Epithelial cell of esophagus (primary cell): ENCODE data around the gene PLSCR4.
A peak's percentile ranks its signal among the peaks of the same experiment; 100 is the strongest.

ENCODE experiments used
- DNase-seq: peaks from one replicate; pipeline ENCODE4 v3.0.0; 2010; ENCODE audit warnings: low read depth
- H3K4me3 ChIP-seq: 2 replicates; pipeline ENCODE4 v1.5.1; 2011; ENCODE audit warnings: mild to moderate bottlenecking, low read length, control low read depth
- CTCF ChIP-seq: IDR thresholded peaks from 2 replicates; pipeline ENCODE4 v1.5.1; 2011; ENCODE audit warnings: low read depth, mild to moderate bottlenecking, low read length, control low read depth, inconsistent platforms; ENCODE audit not compliant: insufficient read depth; ENCODE audit errors: missing control alignments

PLSCR4 gene

DNA sequence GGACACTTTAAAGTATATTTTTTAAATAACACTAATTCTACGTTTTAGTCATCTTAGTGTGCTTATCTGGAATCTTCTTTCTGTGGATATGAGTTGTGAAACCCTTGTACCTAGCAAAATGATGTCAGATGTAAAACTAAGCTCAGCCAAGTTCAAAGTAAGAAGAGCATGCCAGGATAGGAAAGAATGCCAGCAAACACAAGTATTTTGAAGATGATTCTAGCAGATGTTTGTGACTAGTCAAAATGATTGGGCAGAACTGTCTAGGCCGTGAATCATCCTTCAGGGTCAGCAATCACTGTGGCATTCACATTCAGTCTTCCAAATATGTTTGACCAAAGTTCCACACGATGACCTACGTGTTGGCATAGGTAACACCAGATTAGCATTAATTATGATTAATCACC is 84.5 kb downstream of the PLSCR4 start:
- no peak for TF ChIP-seq CTCF
- peak; percentile 91 for DNase-seq

DNA sequence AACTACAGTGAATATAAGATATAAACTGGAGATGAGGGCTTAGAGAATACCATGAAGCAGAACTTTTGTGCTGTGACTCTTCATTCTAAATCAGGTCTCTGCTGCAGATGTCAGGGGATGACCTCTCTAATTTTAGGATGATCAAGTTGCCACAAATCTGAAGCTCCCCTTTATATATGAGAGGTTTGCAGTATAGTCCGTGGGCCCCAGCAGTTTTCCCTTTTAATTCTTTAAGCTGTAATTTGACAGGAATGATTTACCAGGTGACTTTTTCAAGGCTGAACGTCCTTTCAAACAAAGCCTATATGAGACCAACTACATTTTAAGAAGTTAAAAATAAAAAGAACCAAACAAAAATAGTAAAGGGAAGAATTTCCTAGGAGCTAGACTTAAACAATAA is 85.0 kb downstream of the PLSCR4 start:
- no peak for TF ChIP-seq CTCF
- no peak overlapping the region for H3K4me3 ChIP-seq

More for the DNA sequence above, 84.5 kb downstream of the PLSCR4 start:
- H3K4me3 ChIP-seq = no peak overlapping the region

DNA sequence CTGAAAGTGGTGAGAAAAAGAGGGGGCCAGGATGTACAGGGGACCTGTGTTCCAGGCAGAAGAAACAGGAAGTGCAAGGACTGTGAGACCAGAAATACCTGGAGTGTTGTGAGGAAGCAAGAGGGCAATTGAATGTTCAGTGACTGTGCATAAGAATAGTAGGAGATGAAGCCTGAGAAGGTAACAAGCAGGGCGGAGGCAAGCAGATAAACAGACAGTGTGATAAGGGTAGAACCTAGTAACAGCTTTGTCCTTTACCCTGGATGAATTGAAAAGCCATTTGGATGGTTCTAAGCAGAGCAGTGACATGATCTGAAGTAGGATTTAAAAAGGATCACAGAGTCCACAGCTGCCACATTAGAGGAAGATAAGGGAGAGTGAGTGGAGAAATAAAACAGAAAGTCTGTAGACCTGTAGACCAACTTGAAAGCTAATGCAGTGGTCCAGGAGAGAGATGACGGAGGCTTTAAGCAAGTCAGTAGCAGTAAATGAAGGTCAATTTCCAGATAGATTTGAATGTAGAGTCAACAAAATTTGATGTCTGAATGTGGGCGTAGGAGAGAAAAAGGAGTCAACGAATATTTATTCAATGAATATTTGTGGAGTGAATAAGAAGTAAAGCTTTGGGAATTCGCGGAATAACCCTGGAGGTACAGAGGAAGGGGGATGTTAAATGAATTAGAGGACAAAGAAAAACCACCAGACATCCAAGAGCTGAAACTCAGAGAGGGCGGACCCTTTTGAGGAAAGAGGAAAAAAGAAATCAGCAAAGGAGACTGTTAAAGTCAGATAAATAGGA is 85.7 kb downstream of the PLSCR4 start:
- peak; percentile 68 for DNase-seq
- no peak overlapping the region for H3K4me3 ChIP-seq
- TF ChIP-seq CTCF = no peak

More for the DNA sequence above, 85.0 kb downstream of the PLSCR4 start:
- DNase-seq = no peak

DNA sequence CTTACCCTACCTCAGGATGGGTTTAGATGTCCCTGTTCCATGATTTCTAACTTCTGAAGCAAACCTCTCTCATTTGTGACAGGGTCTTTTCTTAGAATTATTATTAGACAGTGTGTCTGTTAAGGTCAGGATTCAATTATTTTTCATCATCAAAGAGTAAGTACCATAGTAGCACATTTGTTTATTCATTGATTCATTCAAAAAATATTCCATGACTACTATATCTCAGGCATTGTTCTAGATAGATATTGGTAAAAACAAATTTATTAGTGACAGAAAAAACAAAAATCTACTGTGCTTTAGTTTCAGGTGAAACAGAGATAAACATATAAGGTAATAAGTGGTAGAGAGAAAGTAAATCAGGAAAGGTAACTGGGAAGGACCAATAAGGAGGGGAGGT is 86.4 kb downstream of the PLSCR4 start:
- no peak overlapping the region for H3K4me3 ChIP-seq
- no peak for TF ChIP-seq CTCF
- DNase-seq = no peak

GRCh38 chr3:146164071-146164470 is 86.8 kb downstream of the PLSCR4 start:
- TF ChIP-seq CTCF = no peak
- peak; percentile 50 for DNase-seq

GRCh38 chr3:146163584-146163983 is 87.3 kb downstream of the PLSCR4 start:
- DNase-seq = peak; percentile 92
- peak; percentile 44 for TF ChIP-seq CTCF
- H3K4me3 ChIP-seq = no peak overlapping the region

More at GRCh38 chr3:146164071-146164470, 86.8 kb downstream of the PLSCR4 start:
- no peak overlapping the region for H3K4me3 ChIP-seq

DNA sequence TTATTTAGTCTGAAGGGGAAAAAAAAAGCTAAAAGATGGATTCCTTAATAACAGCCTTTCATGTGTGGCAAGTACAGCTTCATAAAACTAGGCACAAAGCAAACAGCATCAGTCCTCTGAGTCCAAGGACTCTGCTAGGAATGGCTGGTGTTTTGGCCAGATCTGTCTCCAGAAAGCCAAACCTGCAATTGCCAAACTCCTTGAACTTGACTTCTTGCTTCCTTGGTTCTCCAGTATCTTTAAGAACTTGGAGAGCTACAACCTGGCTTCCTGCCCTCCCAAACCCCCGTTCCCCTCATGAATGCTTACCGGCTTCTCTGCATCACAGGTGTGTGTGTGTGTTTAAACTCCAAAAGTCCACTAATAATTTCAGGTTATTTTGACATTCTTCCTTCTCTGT is 88.3 kb downstream of the PLSCR4 start:
- no peak for TF ChIP-seq CTCF
- no peak overlapping the region for H3K4me3 ChIP-seq
- no peak for DNase-seq
